Mesothelial cell of epicardium (in vitro differentiated cells): ENCODE measurements around the gene ABCA10. TPM values are rescaled to one million over a fixed set of nuclear protein-coding genes. Genes with fewer than 3 reads are reported as not detected.
A peak's percentile ranks its signal among the peaks of the same experiment; 100 is the strongest.

Source experiments
- DNase-seq, 2 experiments: peaks; one replicate each; pipeline ENCODE4 v3.0.0; 2021; ENCODE audit warnings: low spot score in 2 of 2; ENCODE audit not compliant: unreplicated experiment in 2 of 2
- H3K27ac Mint-ChIP-seq: 2 replicates; pipeline ENCODE4 v1.8.0; 2021; ENCODE audit warnings: mixed read lengths
- H3K27me3 Mint-ChIP-seq: 2 replicates; pipeline ENCODE4 v1.8.0; 2021; ENCODE audit warnings: low read depth, mixed read lengths
- H3K36me3 Mint-ChIP-seq: 2 replicates; pipeline ENCODE4 v1.8.0; 2021; ENCODE audit warnings: mixed read lengths
- H3K4me1 Mint-ChIP-seq: 2 replicates; pipeline ENCODE4 v1.8.0; 2021; ENCODE audit warnings: mixed read lengths
- H3K4me3 Mint-ChIP-seq: 2 replicates; pipeline ENCODE4 v1.8.0; 2021; ENCODE audit warnings: mild to moderate bottlenecking, moderate library complexity, mixed read lengths
- H3K9me3 Mint-ChIP-seq: 2 replicates; pipeline ENCODE4 v1.8.0; 2021; ENCODE audit warnings: mixed read lengths
- CTCF ChIP-seq: fragments of 200-600 bp; sonication (generic); IDR thresholded peaks from one replicate; pipeline ENCODE4 v1.5.0; 2021; ENCODE audit warnings: antibody characterized with exemption; ENCODE audit not compliant: unreplicated experiment
- total RNA-seq: library from RNA; stranded (reverse); gene quantifications from 3 replicates; pipeline ENCODE4 v1.2.1, GENCODE V29; 2021

Gene ABCA10
- total RNA-seq, 1 donor from 2014 or later, result 0.74 TPM

GRCh38 chr17:69144331-69145255 lies 84.0 kb downstream of the ABCA10 start:
- Mint-ChIP-seq H3K27ac (no peak overlapping the region), H3K36me3 (no peaks in the 10 kb centered on the region), H3K27me3 (peaks cover 35% of the 10 kb centered on the region), H3K9me3 (no peaks in the 10 kb centered on the region), H3K4me1 (peaks cover 8% of the 10 kb centered on the region), H3K4me3 (no peak overlapping the region)
- TF ChIP-seq CTCF, result no peak
- no peak for DNase-seq

GRCh38 chr17:69143683-69144231 lies 84.9 kb downstream of the ABCA10 start:
- H3K36me3 Mint-ChIP-seq, result no peaks in the 10 kb centered on the region
- H3K27me3 Mint-ChIP-seq, result peaks cover 35% of the 10 kb centered on the region
- no peak for DNase-seq
- peaks cover 8% of the 10 kb centered on the region for H3K4me1 Mint-ChIP-seq
- no peak overlapping the region for H3K4me3 Mint-ChIP-seq
- no peak overlapping the region for H3K27ac Mint-ChIP-seq
- H3K9me3 Mint-ChIP-seq, result no peaks in the 10 kb centered on the region
- TF ChIP-seq CTCF, result no peak

- no peak for TF ChIP-seq CTCF
- Mint-ChIP-seq H3K27me3 (peaks cover 35% of the 10 kb centered on the region), H3K9me3 (no peaks in the 10 kb centered on the region), H3K4me1 (peaks cover 8% of the 10 kb centered on the region), H3K4me3 (no peak overlapping the region), H3K27ac (no peak overlapping the region), H3K36me3 (no peaks in the 10 kb centered on the region)
- no peak for DNase-seq
Observed at GRCh38 chr17:69143151-69143550, 85.5 kb downstream of the ABCA10 start.

GRCh38 chr17:69142175-69142802 lies 86.3 kb downstream of the ABCA10 start:
- peak overlapping the region; percentile 16 for H3K27ac Mint-ChIP-seq
- no peak for TF ChIP-seq CTCF
- H3K36me3 Mint-ChIP-seq, result no peaks in the 10 kb centered on the region

GRCh38 chr17:69141431-69142174 lies 87.0 kb downstream of the ABCA10 start, which contains the start of gene ABCA6:
Gene ABCA6, minus strand, starts transcription at chr17:69141895. Its CDS starts 1,192 bp downstream, at chr17:69140703.
- H3K36me3 Mint-ChIP-seq, result no peaks in the 10 kb centered on the region
- TF ChIP-seq CTCF, result no peak
- H3K4me1 Mint-ChIP-seq, result peaks cover 8% of the 10 kb centered on the region
- peaks cover 6% of the 10 kb centered on the region for H3K9me3 Mint-ChIP-seq
- no peak for DNase-seq
- H3K4me3 Mint-ChIP-seq, result no peak within 1 kb of the TSS
- peaks cover 33% of the 10 kb centered on the region for H3K27me3 Mint-ChIP-seq
- peak within 1 kb of the TSS; percentile 16 for H3K27ac Mint-ChIP-seq

More at GRCh38 chr17:69142175-69142802, 86.3 kb downstream of the ABCA10 start:
- H3K27me3 Mint-ChIP-seq, result peaks cover 33% of the 10 kb centered on the region
- DNase-seq, result no peak
- peaks cover 8% of the 10 kb centered on the region for H3K4me1 Mint-ChIP-seq
- H3K4me3 Mint-ChIP-seq, result no peak overlapping the region
- peaks cover 2% of the 10 kb centered on the region for H3K9me3 Mint-ChIP-seq
